ENCODE results near the gene PRDM16. TPM values are rescaled to one million over a fixed set of nuclear protein-coding genes. Genes with fewer than 3 reads are reported as not detected.

The PRDM16 gene
- polyA plus RNA-seq, 1 donor (not counting 4 experiments of a cell fraction or from before 2014, with no cell fraction given) = 0.05 TPM

DNA sequence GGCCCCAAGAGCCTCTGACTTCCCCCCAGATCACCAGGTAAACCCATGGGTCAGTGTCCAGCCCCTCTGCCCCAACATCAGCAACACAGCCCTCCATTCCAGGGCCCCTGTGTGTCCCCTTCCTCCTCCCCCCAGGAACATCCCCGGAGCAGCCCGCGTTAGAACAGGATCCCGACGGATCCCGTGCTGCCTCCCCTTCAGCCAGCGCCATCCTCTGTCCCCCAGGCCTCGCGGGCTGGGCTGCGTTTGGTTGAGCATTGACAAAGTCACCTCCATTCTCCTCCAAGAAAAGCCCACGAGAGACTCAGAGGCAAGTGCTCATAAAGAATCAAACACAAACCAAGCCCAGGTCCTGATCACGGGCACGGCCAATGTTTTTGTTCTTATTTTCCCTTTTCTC, 225.4 kb downstream of the PRDM16 start:
- Histone ChIP-seq H3K27ac (ENCODE audit: control insufficient read depth, insufficient read depth, low read length) (no peak overlapping the region), H3K27me3 (ENCODE audit: control insufficient read depth, extremely low read depth, insufficient read depth, low read length) (no peaks in the 10 kb centered on the region), H2AFZ (ENCODE audit: control insufficient read depth, low read length) (no peak overlapping the region), H3K4me3 (ENCODE audit: control insufficient read depth in 2 of 3, extremely low read depth in 1 of 3, insufficient read depth in 2 of 3, low read depth in 1 of 3, low read length in 3 of 3) (no peak overlapping the region), H3K9me3 (ENCODE audit: control insufficient read depth, low read depth, low read length) (peaks cover 6% of the 10 kb centered on the region), H3K79me2 (ENCODE audit: control insufficient read depth, insufficient read depth, low read length) (no peaks in the 10 kb centered on the region), H4K20me1 (ENCODE audit: control insufficient read depth, extremely low read depth, insufficient read depth, low read length) (no peaks in the 10 kb centered on the region), H3K4me2 (ENCODE audit: control insufficient read depth, extremely low read depth, insufficient read depth, low read depth, low read length) (no peak overlapping the region), H3K36me3 (ENCODE audit: control insufficient read depth in 2 of 2, extremely low read depth in 1 of 2, insufficient read depth in 2 of 2, low read length in 2 of 2) (no peaks in the 10 kb centered on the region), H3K4me1 (ENCODE audit: control insufficient read depth, extremely low read depth, insufficient read depth, low read length) (no peaks in the 10 kb centered on the region), H3K9ac (ENCODE audit: control insufficient read depth, extremely low read depth, insufficient read depth, low read length) (no peak overlapping the region), H3K9me1 (ENCODE audit: control insufficient read depth, extremely low read depth, insufficient read depth, low read length) (no peaks in the 10 kb centered on the region)
- dilution Hi-C loops (cut with MboI; ENCODE audit: extremely low pct_ligation_motif_present, low sequenced_read_pairs) = no loop called here
- no peak for TF ChIP-seq EZH2 (IDR thresholded peaks at IDR 0.05; ENCODE audit: low read length)
- TF ChIP-seq, protein P1, sequence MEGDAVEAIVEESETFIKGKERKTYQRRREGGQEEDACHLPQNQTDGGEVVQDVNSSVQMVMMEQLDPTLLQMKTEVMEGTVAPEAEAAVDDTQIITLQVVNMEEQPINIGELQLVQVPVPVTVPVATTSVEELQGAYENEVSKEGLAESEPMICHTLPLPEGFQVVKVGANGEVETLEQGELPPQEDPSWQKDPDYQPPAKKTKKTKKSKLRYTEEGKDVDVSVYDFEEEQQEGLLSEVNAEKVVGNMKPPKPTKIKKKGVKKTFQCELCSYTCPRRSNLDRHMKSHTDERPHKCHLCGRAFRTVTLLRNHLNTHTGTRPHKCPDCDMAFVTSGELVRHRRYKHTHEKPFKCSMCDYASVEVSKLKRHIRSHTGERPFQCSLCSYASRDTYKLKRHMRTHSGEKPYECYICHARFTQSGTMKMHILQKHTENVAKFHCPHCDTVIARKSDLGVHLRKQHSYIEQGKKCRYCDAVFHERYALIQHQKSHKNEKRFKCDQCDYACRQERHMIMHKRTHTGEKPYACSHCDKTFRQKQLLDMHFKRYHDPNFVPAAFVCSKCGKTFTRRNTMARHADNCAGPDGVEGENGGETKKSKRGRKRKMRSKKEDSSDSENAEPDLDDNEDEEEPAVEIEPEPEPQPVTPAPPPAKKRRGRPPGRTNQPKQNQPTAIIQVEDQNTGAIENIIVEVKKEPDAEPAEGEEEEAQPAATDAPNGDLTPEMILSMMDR (optimal IDR thresholded peaks at IDR 0.05 in 1 of 3, IDR thresholded peaks at IDR 0.05 in 1 of 3, conservative IDR thresholded peaks at IDR 0.05 in 1 of 3; ENCODE audit: extremely low read depth in 1 of 3, insufficient read depth in 2 of 3, low read length in 3 of 3) = no peak
- DNase-seq (ENCODE audit: low read depth, low spot score) (no peak), FAIRE-seq (no peak)

DNA sequence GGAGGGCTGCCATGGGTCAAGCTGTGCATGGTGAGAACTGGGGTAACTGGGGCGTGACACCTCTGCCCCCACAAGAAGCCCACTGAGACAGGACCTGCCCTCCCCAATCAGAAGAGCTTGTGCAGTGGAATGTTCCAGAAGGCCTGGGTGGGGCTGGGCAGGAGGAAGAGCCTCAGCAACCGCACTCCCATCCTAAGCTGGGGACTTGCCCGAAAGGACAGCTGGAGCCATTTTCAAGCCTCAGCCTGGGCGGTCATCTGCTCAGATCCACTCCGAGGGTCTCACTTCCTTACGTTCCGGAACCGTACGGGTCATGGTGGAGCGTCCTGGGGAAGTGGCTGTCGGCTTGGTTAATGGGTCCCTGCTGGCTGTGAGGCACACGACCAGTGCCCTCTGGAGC, 226.8 kb downstream of the PRDM16 start:
- Histone ChIP-seq H3K79me2 (ENCODE audit: control insufficient read depth, insufficient read depth, low read length) (no peaks in the 10 kb centered on the region), H3K4me2 (ENCODE audit: control insufficient read depth, extremely low read depth, insufficient read depth, low read depth, low read length) (no peak overlapping the region), H2AFZ (ENCODE audit: control insufficient read depth, low read length) (no peak overlapping the region), H3K9me1 (ENCODE audit: control insufficient read depth, extremely low read depth, insufficient read depth, low read length) (no peaks in the 10 kb centered on the region), H3K27ac (ENCODE audit: control insufficient read depth, insufficient read depth, low read length) (no peak overlapping the region), H3K9me3 (ENCODE audit: control insufficient read depth, low read depth, low read length) (peaks cover 6% of the 10 kb centered on the region), H4K20me1 (ENCODE audit: control insufficient read depth, extremely low read depth, insufficient read depth, low read length) (no peaks in the 10 kb centered on the region), H3K4me3 (ENCODE audit: control insufficient read depth in 2 of 3, extremely low read depth in 1 of 3, insufficient read depth in 2 of 3, low read depth in 1 of 3, low read length in 3 of 3) (no peak overlapping the region), H3K27me3 (ENCODE audit: control insufficient read depth, extremely low read depth, insufficient read depth, low read length) (no peaks in the 10 kb centered on the region), H3K4me1 (ENCODE audit: control insufficient read depth, extremely low read depth, insufficient read depth, low read length) (no peaks in the 10 kb centered on the region), H3K36me3 (ENCODE audit: control insufficient read depth in 2 of 2, extremely low read depth in 1 of 2, insufficient read depth in 2 of 2, low read length in 2 of 2) (no peaks in the 10 kb centered on the region), H3K9ac (ENCODE audit: control insufficient read depth, extremely low read depth, insufficient read depth, low read length) (no peak overlapping the region)
- DNase-seq (ENCODE audit: low read depth, low spot score) (no peak), FAIRE-seq (no peak)
- TF ChIP-seq, protein P1 (optimal IDR thresholded peaks at IDR 0.05 in 1 of 3, IDR thresholded peaks at IDR 0.05 in 1 of 3, conservative IDR thresholded peaks at IDR 0.05 in 1 of 3; ENCODE audit: extremely low read depth in 1 of 3, insufficient read depth in 2 of 3, low read length in 3 of 3) = no peak
- TF ChIP-seq EZH2 (IDR thresholded peaks at IDR 0.05; ENCODE audit: low read length) = no peak
- dilution Hi-C loops (cut with MboI; ENCODE audit: extremely low pct_ligation_motif_present, low sequenced_read_pairs) = no loop called here
